ENCODE data around the gene KRTAP12-4.
"Not testable (repeated sequence)": the region's sequence is repeated elsewhere in the genome, so short reads cannot be mapped to it uniquely, and the experiment has no call there.

The KRTAP12-4 gene

DNA sequence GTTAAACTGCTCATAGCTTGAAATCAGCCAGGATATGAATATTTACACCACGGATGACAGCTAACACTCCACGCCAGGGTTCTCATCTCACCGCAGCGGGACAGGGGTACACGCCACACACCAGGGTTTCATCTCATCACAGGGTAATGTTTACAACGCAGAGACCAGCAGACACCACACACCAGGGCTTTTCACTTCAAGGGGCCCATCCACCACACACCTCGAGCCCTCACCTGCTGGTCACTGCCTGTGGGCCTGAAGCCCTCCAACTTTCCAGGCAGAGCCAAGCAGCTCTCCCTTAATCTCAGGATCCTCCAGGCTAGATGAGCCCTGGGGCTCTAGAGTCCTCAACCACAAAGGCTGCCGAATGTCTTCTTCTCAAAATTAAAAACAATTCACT, 41.2 kb upstream of the KRTAP12-4 start:
- no peak for DNase-seq (ENCODE audit: low read depth)
- H3K4me3 ChIP-seq (ENCODE audit: low read depth, low read length), result no peak overlapping the region
- TF ChIP-seq, protein P1, sequence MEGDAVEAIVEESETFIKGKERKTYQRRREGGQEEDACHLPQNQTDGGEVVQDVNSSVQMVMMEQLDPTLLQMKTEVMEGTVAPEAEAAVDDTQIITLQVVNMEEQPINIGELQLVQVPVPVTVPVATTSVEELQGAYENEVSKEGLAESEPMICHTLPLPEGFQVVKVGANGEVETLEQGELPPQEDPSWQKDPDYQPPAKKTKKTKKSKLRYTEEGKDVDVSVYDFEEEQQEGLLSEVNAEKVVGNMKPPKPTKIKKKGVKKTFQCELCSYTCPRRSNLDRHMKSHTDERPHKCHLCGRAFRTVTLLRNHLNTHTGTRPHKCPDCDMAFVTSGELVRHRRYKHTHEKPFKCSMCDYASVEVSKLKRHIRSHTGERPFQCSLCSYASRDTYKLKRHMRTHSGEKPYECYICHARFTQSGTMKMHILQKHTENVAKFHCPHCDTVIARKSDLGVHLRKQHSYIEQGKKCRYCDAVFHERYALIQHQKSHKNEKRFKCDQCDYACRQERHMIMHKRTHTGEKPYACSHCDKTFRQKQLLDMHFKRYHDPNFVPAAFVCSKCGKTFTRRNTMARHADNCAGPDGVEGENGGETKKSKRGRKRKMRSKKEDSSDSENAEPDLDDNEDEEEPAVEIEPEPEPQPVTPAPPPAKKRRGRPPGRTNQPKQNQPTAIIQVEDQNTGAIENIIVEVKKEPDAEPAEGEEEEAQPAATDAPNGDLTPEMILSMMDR (IDR thresholded peaks at IDR 0.05; ENCODE audit: low read depth, low read length, missing control alignments), result no peak
- in situ Hi-C loops (cut with HindIII; ENCODE audit: low sequenced_read_pairs), result no loop called here

DNA sequence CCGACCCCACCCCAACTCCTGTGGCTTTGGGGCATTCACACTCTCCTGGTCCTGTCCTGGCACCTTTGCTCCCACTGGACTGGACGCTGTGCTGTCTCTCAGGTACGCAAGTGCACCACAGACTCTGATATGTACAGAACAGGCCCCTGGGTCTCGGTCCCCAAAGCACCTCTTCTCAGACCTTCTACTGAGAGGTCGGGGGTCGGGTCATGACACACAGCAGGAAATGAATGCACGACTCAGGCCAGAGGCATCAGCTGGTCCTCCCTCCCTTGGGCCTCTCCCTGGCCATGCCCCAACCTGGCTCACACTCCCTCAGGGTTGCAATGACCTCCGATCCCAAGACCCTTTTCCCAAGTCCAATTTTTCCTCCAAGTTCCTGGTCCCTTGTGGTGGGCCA, 40.7 kb upstream of the KRTAP12-4 start:
- TF ChIP-seq, protein P1 (IDR thresholded peaks at IDR 0.05; ENCODE audit: low read depth, low read length, missing control alignments), result no peak
- no peak overlapping the region for H3K4me3 ChIP-seq (ENCODE audit: low read depth, low read length)
- no peak for DNase-seq (ENCODE audit: low read depth)
- in situ Hi-C loops (cut with HindIII; ENCODE audit: low sequenced_read_pairs), result no loop called here

DNA sequence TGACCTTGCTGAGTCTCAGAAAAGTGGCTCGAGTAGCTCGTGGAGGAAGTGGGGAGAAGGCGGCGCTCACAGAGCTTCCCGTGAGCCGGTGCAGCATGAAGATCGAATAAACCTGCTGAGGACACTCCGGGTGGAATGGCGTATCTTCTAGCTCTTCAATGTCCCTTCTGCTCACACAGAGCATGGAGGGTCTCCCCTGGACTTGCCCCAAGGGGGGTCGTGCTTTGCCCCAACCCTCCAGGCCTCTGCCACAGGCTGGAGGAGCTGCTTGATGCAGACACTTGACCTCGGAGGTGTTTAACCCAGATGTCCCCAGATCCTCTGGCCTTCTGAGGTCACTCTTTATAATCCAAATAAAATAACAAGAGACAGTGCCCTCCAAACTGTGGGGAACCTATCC, 40.3 kb upstream of the KRTAP12-4 start:
- DNase-seq (ENCODE audit: low read depth), result no peak
- in situ Hi-C loops (cut with HindIII; ENCODE audit: low sequenced_read_pairs), result loop anchor here (5.0 kb wide), 1 partner anchor 47 kb away; the partner anchor contains the start of gene KRTAP10-11
- no peak overlapping the region for H3K4me3 ChIP-seq (ENCODE audit: low read depth, low read length)
- TF ChIP-seq, protein P1 (IDR thresholded peaks at IDR 0.05; ENCODE audit: low read depth, low read length, missing control alignments), result no peak

DNA sequence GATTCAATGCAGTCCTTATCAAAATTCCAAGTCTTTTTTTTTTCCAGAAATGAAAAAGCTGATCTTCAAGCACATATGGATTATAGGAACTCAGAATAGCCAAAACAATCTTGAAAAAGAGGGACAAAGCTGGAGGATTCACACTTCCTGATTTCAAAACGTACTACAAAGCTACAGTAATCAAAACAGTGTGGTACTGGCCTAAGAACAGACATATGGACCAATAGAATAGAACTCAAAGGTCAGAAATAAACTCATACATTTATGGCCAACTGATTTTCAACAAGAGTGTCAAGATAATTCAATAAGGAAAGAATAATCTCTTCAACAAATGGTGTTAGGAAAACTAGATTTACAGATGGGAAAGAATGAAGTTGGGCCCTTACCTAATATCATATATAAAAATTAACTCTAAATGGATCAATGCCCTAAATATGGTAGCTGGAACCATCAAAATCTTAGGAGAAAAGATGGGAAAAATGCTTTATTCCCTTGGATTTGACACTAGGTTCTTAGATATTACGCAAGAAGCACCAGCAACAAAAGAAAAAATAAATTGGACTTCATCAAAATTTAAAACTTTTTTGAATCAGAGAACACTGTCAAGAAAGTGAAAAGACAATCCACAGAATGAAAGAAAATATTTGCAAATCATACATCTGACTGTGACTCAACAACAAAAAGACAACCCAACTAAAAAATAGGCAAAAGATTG, 38.5 kb upstream of the KRTAP12-4 start:
- no peak for DNase-seq (ENCODE audit: low read depth)
- TF ChIP-seq, protein P1 (IDR thresholded peaks at IDR 0.05; ENCODE audit: low read depth, low read length, missing control alignments), result no peak
- in situ Hi-C loops (cut with HindIII; ENCODE audit: low sequenced_read_pairs), result loop anchor here (5.0 kb wide), 1 partner anchor 46 kb away; the partner anchor contains the start of gene KRTAP10-11
- H3K4me3 ChIP-seq (ENCODE audit: low read depth, low read length), result no peak overlapping the region

DNA sequence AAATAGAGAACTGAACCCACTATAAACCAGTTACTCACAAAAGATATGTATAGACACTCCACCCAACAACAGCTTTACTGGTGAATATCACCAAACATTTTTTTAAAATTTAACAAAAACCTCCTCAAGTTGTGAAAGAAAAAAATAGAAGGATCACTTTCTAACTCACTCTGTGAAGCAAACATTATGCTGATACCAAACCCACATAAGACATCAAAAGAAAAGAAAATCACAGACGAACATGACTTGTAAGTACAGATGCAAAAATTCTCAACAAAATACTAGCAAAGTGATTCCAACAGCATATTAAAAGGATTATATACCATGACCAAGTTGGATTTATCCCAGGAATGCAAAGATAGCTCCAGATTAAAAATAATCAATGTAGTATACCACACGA, 37.2 kb upstream of the KRTAP12-4 start:
- DNase-seq (ENCODE audit: low read depth), result no peak
- in situ Hi-C loops (cut with HindIII; ENCODE audit: low sequenced_read_pairs), result loop anchor here (5.0 kb wide), 1 partner anchor 44 kb away; the partner anchor contains the start of gene KRTAP10-11
- H3K4me3 ChIP-seq (ENCODE audit: low read depth, low read length), result no peak overlapping the region
- TF ChIP-seq, protein P1 (IDR thresholded peaks at IDR 0.05; ENCODE audit: low read depth, low read length, missing control alignments), result no peak

DNA sequence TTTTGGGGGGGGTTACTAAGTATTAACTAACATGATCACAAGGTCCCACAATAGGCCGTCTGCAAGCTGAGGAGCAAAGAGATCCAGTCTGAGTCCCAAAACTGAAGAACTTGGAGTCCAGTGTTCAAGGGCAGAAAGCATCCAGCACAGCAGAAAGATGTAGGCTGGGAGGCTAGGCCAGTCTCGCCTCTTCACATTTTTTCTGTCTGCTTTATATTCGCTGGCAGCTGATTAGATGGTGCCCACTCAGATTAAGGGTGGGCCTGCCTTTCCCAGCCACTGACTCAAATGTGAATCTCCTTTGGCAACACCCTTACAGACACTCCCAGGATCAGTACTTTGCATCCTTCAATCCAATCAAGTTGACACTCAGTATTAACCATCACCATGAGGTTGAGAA, 35.3 kb upstream of the KRTAP12-4 start:
- H3K4me3 ChIP-seq (ENCODE audit: low read depth, low read length); DNase-seq (ENCODE audit: low read depth): not testable (repeated sequence)
- in situ Hi-C loops (cut with HindIII; ENCODE audit: low sequenced_read_pairs), result loop anchor here (5.0 kb wide), 1 partner anchor 42 kb away; the partner anchor contains the start of gene KRTAP10-11

DNA sequence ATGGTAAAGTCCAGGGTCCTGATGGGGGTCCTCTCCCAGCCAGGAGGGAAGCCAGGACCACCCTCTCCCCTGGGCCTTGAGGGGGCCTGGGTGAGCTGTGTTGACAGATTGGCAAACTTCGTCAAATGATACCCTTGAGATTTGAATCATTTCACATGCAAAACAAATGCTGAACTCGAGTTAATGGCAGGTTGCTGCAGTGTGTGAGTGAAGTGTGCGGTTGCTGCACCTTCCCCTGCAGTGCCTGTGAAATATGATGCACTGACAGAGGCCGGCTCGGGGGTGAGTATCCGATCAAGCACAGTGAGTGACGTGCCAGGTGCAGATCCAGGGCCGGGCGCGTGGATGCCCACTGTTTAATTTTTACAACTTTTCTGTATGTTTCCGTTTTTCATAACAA, 33.2 kb upstream of the KRTAP12-4 start:
- no peak overlapping the region for H3K4me3 ChIP-seq (ENCODE audit: low read depth, low read length)
- in situ Hi-C loops (cut with HindIII; ENCODE audit: low sequenced_read_pairs), result no loop called here
- no peak for DNase-seq (ENCODE audit: low read depth)
- TF ChIP-seq, protein P1 (IDR thresholded peaks at IDR 0.05; ENCODE audit: low read depth, low read length, missing control alignments), result no peak
